ENCODE measurements around the gene FASTK. TPM values are rescaled to one million over a fixed set of nuclear protein-coding genes. Genes with fewer than 3 reads are reported as not detected.

FASTK gene
- total RNA-seq, 1 donor from 2014 or later: 82.4 TPM

DNA sequence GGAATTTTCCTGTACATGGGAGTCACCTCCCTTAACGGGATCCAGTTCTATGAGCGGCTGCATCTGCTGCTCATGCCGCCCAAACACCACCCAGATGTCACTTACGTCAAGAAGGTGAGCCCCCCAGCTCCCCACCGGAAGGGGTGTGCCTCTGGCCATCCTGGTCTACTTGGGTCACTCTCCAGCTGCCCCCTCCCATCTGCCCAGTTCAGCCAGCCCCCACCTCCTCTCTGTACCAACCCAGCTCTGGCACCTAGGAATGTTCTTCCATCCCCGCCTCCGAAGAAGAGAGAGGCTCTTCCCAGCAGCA is 5.0 kb downstream of the FASTK start:
- peak overlapping the region; percentile 43 for H3K27ac Mint-ChIP-seq (ENCODE audit: unreplicated experiment)
- no peak for DNase-seq (ENCODE audit: low read depth, low spot score)
- TF ChIP-seq, protein P1, sequence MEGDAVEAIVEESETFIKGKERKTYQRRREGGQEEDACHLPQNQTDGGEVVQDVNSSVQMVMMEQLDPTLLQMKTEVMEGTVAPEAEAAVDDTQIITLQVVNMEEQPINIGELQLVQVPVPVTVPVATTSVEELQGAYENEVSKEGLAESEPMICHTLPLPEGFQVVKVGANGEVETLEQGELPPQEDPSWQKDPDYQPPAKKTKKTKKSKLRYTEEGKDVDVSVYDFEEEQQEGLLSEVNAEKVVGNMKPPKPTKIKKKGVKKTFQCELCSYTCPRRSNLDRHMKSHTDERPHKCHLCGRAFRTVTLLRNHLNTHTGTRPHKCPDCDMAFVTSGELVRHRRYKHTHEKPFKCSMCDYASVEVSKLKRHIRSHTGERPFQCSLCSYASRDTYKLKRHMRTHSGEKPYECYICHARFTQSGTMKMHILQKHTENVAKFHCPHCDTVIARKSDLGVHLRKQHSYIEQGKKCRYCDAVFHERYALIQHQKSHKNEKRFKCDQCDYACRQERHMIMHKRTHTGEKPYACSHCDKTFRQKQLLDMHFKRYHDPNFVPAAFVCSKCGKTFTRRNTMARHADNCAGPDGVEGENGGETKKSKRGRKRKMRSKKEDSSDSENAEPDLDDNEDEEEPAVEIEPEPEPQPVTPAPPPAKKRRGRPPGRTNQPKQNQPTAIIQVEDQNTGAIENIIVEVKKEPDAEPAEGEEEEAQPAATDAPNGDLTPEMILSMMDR (conservative IDR thresholded peaks at IDR 0.05): no peak
- peaks cover 17% of the 10 kb centered on the region for H3K4me1 Mint-ChIP-seq
- no peaks in the 10 kb centered on the region for H3K27me3 Mint-ChIP-seq (ENCODE audit: low read depth)
- peak overlapping the region; percentile 71 for H3K4me3 Mint-ChIP-seq
- H3K36me3 Mint-ChIP-seq (ENCODE audit: low read depth): peaks cover 7% of the 10 kb centered on the region
- H3K9me3 Mint-ChIP-seq: no peaks in the 10 kb centered on the region

DNA sequence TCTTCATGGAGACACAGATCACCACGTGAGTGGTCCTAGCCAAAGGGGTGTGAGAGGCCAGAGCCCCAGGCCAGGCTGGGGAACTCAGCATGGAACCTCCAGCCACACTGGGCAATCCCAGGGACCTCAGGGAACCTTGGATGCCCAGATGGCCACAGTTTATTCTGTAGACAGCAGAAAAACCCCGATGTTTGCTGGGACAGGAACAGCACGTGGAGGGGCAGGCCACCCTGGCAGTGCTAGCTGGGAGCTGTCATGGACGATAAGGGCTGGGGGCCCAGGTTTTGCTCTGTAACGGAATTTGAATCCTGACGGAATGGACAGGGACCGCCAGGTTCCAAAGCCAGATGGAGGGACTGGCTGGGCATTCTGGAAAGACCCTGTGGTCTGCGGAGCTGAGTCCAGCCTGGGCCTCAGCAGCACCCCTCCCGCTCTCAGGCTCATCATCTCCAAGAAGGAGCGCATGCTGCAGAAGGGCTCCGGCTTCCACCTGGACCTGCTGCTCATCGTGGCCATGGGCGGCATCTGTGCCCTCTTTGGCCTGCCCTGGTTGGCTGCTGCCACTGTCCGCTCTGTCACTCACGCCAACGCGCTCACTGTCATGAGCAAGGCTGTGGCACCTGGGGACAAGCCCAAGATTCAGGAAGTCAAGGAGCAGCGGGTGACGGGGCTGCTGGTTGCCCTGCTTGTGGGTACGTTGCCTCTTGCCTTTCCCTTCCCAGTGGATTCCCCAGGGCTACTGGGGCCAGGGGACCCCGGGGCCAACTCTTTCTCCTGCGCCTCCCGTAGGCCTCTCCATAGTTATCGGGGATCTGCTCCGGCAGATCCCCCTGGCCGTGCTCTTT is 5.6 kb downstream of the FASTK start:
- H3K4me3 Mint-ChIP-seq: peak overlapping the region; percentile 71
- peaks cover 7% of the 10 kb centered on the region for H3K36me3 Mint-ChIP-seq (ENCODE audit: low read depth)
- TF ChIP-seq, protein P1 (conservative IDR thresholded peaks at IDR 0.05): no peak

DNA sequence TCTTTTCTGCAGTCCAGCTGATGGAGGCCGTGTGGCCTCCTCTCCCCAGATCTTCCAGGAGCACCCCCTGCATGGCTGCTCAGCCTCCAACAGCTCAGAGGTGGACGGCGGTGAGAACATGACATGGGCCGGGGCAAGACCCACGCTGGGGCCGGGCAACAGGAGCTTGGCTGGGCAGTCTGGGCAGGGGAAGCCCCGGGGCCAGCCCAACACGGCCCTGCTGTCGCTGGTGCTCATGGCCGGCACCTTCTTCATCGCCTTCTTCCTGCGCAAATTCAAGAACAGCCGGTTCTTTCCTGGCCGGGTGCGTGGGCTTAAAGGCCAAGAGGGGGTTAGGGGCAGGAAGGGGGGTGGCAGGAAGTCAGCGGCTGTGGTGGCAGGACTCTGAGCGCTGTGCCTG is 6.6 kb downstream of the FASTK start:
- TF ChIP-seq, protein P1 (conservative IDR thresholded peaks at IDR 0.05): no peak
- peaks cover 5% of the 10 kb centered on the region for H3K36me3 Mint-ChIP-seq (ENCODE audit: low read depth)
- peak overlapping the region; percentile 49 for H3K4me3 Mint-ChIP-seq
- peaks cover 9% of the 10 kb centered on the region for H3K4me1 Mint-ChIP-seq
- DNase-seq (ENCODE audit: low read depth, low spot score): no peak
- no peak overlapping the region for H3K27ac Mint-ChIP-seq (ENCODE audit: unreplicated experiment)
- H3K27me3 Mint-ChIP-seq (ENCODE audit: low read depth): no peaks in the 10 kb centered on the region
- H3K9me3 Mint-ChIP-seq: no peaks in the 10 kb centered on the region

More for the DNA sequence above, 5.6 kb downstream of the FASTK start:
- peaks cover 16% of the 10 kb centered on the region for H3K4me1 Mint-ChIP-seq
- H3K27ac Mint-ChIP-seq (ENCODE audit: unreplicated experiment): peak overlapping the region; percentile 43
- no peaks in the 10 kb centered on the region for H3K9me3 Mint-ChIP-seq
- no peaks in the 10 kb centered on the region for H3K27me3 Mint-ChIP-seq (ENCODE audit: low read depth)
- DNase-seq (ENCODE audit: low read depth, low spot score): no peak

DNA sequence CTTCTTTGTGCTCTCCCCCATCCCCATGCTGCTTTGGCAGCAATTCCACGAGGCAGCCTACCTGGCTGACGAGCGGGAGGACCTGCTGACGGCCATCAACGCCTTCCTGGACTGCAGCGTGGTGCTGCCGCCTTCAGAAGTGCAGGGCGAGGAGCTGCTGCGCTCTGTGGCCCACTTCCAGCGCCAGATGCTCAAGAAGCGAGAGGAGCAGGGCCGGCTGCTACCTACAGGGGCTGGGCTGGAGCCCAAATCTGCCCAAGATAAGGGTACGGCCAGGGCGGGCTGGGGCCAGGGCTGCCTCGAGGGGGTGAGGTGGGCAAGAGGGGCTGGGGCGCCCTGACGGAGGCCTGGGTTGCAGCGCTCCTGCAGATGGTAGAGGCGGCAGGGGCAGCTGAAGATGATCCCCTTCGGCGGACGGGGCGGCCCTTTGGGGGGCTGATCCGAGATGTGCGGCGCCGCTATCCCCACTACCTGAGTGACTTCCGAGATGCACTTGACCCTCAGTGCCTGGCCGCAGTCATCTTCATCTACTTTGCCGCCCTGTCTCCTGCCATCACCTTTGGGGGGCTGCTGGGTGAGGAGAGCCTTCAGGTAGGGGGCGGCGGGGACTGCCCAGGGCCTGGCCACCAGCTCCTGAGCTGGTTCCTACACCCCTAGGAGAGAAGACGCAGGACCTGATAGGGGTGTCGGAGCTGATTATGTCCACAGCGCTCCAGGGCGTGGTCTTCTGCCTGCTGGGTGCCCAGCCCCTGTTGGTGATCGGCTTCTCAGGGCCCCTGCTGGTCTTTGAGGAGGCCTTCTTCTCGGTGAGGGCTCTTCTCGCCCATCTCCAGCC is 9.4 kb downstream of the FASTK start:
- Mint-ChIP-seq H3K9me3 (no peaks in the 10 kb centered on the region), H3K4me1 (no peaks in the 10 kb centered on the region), H3K36me3 (ENCODE audit: low read depth) (peaks cover 5% of the 10 kb centered on the region), H3K4me3 (no peak overlapping the region), H3K27ac (ENCODE audit: unreplicated experiment) (no peak overlapping the region), H3K27me3 (ENCODE audit: low read depth) (no peaks in the 10 kb centered on the region)
- DNase-seq (ENCODE audit: low read depth, low spot score): no peak
- TF ChIP-seq, protein P1 (conservative IDR thresholded peaks at IDR 0.05): no peak

DNA sequence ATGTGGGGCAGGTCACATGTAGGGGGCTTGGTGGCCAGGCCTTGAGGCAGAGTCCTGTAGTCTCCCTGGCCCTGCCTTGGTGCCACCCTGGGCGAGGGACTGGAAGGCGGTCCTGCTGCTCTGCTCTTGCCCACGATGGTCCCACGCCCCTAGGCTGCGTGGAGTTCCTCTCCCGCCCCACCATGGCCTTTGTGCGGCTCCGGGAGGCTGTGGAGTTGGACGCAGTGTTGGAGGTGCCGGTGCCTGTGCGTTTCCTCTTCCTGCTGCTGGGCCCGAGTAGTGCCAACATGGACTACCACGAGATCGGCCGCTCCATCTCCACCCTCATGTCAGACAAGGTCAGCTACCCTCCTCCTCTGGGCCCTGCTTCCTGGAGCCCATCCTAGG is 10.0 kb downstream of the FASTK start:
- no peaks in the 10 kb centered on the region for H3K9me3 Mint-ChIP-seq
- H3K4me3 Mint-ChIP-seq: no peak overlapping the region
- H3K27ac Mint-ChIP-seq (ENCODE audit: unreplicated experiment): no peak overlapping the region
- H3K36me3 Mint-ChIP-seq (ENCODE audit: low read depth): peaks cover 5% of the 10 kb centered on the region
- TF ChIP-seq, protein P1 (conservative IDR thresholded peaks at IDR 0.05): no peak
- DNase-seq (ENCODE audit: low read depth, low spot score): no peak
- no peaks in the 10 kb centered on the region for H3K27me3 Mint-ChIP-seq (ENCODE audit: low read depth)
- H3K4me1 Mint-ChIP-seq: no peaks in the 10 kb centered on the region
